HFF-Myc (cell line): Measurements from ENCODE around the gene SLIT3.

ENCODE experiments used
- DNase-seq: peaks from one replicate; pipeline ENCODE4 v3.0.0-alpha.2; 2011; ENCODE audit warnings: low read depth; ENCODE audit errors: extremely low read depth
- H3K4me3 ChIP-seq: replicated peaks from 2 replicates; pipeline ENCODE4 v1.5.1; 2011; ENCODE audit warnings: low read depth, mild to moderate bottlenecking, control low read depth, low read length
- CTCF ChIP-seq: IDR thresholded peaks from 2 replicates; pipeline ENCODE4 v1.5.1; 2012; ENCODE audit warnings: mild to moderate bottlenecking, low read depth, low read length, control low read depth; ENCODE audit errors: missing control alignments

SLIT3 gene

DNA sequence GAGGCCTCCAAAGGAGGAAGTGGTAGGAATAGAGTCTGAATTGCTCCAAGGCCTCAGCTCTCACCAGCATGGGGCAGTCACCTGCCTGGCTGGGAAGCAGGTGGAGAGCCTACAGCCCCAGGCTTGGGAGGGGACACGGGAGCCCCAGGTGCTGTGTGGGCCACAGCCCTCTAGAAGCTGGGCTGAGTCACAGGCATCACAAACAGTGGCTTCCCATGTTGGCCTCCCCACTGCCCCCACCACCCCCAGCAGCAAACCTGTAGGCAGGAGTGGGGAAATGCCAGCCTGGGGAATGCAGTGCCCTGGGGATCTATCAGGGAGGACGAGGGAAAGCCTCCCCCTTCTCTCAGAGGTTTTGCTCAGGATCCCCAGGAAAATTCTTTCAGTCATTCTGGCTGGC is 309.6 kb downstream of the SLIT3 start:
- no peak for DNase-seq
- no peak for TF ChIP-seq CTCF

GRCh38 chr5:168990679-168991078 is 310.3 kb downstream of the SLIT3 start:
- no peak for TF ChIP-seq CTCF
- H3K4me3 ChIP-seq, result no peak overlapping the region
- no peak for DNase-seq

More for the DNA sequence above, 309.6 kb downstream of the SLIT3 start:
- H3K4me3 ChIP-seq, result no peak overlapping the region

DNA sequence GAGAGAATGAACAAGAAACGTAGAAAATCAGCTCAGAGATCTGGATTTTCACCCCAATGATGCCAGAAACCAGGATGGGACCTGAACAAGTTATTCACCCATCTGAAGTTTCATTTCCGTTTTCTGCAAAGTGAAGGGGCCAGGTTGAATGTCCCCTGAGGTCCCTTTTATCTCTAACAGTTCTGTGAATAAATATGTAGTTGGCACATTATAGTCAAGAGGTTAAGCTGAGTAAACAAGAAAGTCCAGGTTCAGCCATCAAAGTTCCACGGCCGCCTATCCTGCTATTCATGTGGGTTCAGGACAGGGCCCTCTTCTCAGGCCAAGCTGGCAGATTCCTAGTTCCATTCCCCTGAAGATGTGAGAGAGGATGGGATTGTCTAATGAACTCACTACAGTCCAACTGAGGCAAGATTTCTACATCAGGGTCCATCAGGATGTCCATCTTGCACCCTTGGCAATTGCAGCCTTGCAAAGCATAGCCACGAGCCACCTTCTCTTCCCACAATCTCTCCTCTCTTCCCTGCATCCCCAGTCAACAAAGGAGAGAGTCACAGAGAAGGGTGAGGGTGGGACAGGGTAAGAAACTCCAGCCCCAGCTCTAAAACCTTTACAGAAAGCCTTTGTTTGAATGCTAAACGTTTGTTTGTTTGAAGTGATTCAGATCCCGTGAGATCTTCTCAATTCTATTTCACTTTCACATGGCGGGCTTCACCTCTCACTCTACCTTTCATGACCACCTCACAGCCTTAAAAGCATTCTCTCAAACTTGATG is 311.0 kb downstream of the SLIT3 start:
- TF ChIP-seq CTCF, result no peak
- no peak overlapping the region for H3K4me3 ChIP-seq
- DNase-seq, result no peak

DNA sequence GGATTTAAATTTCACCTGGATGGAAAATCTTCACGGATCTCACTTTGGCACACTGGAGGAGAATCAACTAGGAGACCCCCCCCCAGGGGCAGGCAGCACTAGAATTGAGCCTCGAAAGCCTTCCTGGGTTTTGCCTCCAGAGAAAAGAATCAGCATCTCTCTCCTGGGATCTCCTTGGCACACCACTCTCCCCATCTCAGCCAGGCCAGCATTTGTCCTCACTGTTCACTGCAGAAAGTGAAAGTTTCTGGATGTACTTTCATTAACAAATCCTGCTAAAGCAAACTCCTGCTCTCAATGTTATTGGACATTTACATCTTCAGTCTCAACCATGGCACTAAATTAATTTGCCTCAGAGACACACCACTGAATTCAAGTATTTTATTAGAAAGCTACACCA is 312.2 kb downstream of the SLIT3 start:
- H3K4me3 ChIP-seq, result no peak overlapping the region
- TF ChIP-seq CTCF, result no peak
- DNase-seq, result no peak

GRCh38 chr5:168987543-168988300 is 313.2 kb downstream of the SLIT3 start:
- H3K4me3 ChIP-seq, result no peak overlapping the region
- peak; percentile 84 for TF ChIP-seq CTCF
- peak; percentile 25 for DNase-seq

DNA sequence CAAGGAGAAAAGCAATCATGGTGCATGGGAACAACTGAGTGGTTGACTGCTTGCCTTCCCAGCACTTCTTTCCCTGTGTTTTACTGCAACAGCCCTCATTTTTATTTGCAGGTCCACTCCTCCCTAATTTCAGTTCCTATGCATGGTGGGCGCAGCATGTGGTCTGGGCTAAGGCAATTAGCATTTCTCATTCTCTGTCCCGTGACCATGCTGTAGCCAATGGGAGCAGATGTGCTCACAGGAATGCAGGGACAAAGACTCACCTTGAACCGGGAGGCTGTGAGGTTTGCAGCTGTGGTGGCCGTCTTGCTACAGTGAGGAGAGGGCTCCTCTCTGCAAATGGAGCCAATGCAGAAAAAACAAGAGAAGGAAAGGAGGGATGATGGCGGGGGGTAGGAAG is 315.5 kb downstream of the SLIT3 start:
- DNase-seq, result no peak
- no peak overlapping the region for H3K4me3 ChIP-seq
- TF ChIP-seq CTCF, result no peak
